Thyroid gland (tissue), 4 donors: ENCODE measurements around the gene SALL2.

Experiments
- POLR2A ChIP-seq, 2 donors: fragments of 450-650 bp; IDR thresholded peaks; one replicate each; pipeline ENCODE4 v1.6.1; 2017; ENCODE audit warnings: antibody characterized with exemption in 2 of 2, mild to moderate bottlenecking in 2 of 2, moderate library complexity in 1 of 2
- TF ChIP-seq, protein P1 (sequence below), 6 experiments: fragments of 200-600 bp in 3 of 6; fragments of 450-650 bp in 3 of 6; sonication (generic) in 3 of 6; IDR thresholded peaks; one replicate each; pipeline ENCODE4 v1.5.1; 2016 to 2019; ENCODE audit warnings: antibody characterized with exemption in 6 of 6, mild to moderate bottlenecking in 2 of 6, inconsistent platforms in 1 of 6, moderate library complexity in 1 of 6

DNA sequence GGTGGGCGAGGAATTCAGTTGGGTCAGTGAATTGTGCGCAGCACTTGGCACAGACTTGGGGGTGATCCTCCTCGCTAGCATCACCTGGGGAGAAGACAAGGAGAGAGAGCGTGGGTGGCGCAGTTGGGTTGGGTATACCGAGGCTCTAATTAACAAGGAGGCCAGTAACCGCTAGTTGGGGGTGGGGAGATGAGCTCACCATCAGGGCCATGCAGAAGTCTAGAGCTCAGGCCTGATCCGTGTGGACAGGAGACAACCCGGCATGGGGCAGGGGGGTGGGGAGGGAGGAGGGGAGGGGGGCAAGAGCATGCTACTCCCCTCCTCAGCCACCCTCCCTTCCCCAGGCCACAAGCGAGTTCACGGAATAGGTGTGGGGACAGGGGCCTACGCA lies 580 bp downstream of the SALL2 start:
- no peak for TF ChIP-seq POLR2A (IDR thresholded peaks at IDR 0.05)
- TF ChIP-seq, protein P1, sequence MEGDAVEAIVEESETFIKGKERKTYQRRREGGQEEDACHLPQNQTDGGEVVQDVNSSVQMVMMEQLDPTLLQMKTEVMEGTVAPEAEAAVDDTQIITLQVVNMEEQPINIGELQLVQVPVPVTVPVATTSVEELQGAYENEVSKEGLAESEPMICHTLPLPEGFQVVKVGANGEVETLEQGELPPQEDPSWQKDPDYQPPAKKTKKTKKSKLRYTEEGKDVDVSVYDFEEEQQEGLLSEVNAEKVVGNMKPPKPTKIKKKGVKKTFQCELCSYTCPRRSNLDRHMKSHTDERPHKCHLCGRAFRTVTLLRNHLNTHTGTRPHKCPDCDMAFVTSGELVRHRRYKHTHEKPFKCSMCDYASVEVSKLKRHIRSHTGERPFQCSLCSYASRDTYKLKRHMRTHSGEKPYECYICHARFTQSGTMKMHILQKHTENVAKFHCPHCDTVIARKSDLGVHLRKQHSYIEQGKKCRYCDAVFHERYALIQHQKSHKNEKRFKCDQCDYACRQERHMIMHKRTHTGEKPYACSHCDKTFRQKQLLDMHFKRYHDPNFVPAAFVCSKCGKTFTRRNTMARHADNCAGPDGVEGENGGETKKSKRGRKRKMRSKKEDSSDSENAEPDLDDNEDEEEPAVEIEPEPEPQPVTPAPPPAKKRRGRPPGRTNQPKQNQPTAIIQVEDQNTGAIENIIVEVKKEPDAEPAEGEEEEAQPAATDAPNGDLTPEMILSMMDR (IDR thresholded peaks at IDR 0.05): no peak
